ENCODE results near the gene RPN2. TPM values are rescaled to one million over a fixed set of nuclear protein-coding genes. Genes with fewer than 3 reads are reported as not detected.

The RPN2 gene
- total and polyA plus RNA-seq, 4 donors, result 88.9 to 286 (median 189) TPM

GRCh38 chr20:37262505-37262904 is 83.4 kb downstream of the RPN2 start:
- 74 to 82% methylated on average over 8 of the region's 8 CpGs for WGBS, 2 donors
- DNase-seq (no peak), ATAC-seq (ENCODE audit: insufficient read depth, low FRiP score) (no peak)
- Histone ChIP-seq H3K27me3 (ENCODE audit: control insufficient read depth in 3 of 3, insufficient read depth in 3 of 3, low read length in 2 of 3) (no peaks in the 10 kb centered on the region), H3K27ac (ENCODE audit: low read depth in 1 of 2, low read length in 1 of 2) (no peak overlapping the region), H3K4me3 (no peak overlapping the region), H3K9me3 (ENCODE audit: control insufficient read depth in 4 of 4, insufficient read depth in 3 of 4, low read length in 3 of 4) (no peaks in the 10 kb centered on the region), H3K36me3 (ENCODE audit: control insufficient read depth in 4 of 4, insufficient read depth in 4 of 4, low read length in 4 of 4) (no peaks in the 10 kb centered on the region), H3K4me1 (ENCODE audit: control insufficient read depth in 5 of 5, insufficient read depth in 5 of 5, low read length in 5 of 5) (no peaks in the 10 kb centered on the region), H3K9ac (ENCODE audit: insufficient read depth in 1 of 2, low read length in 2 of 2) (no peak overlapping the region)
- no peak for TF ChIP-seq CTCF (IDR thresholded peaks at IDR 0.05; ENCODE audit: control extremely low read depth, extremely low read depth)

- H3K9me3 ChIP-seq (ENCODE audit: control insufficient read depth in 4 of 4, insufficient read depth in 3 of 4, low read length in 3 of 4), result no peaks in the 10 kb centered on the region
- no peak overlapping the region for H3K4me3 ChIP-seq
- DNase-seq (no peak), ATAC-seq (ENCODE audit: insufficient read depth, low FRiP score) (no peak)
- no peak overlapping the region for H3K27ac ChIP-seq (ENCODE audit: low read depth in 1 of 2, low read length in 1 of 2)
- no peaks in the 10 kb centered on the region for H3K36me3 ChIP-seq (ENCODE audit: control insufficient read depth in 4 of 4, insufficient read depth in 4 of 4, low read length in 4 of 4)
- H3K27me3 ChIP-seq (ENCODE audit: control insufficient read depth in 3 of 3, insufficient read depth in 3 of 3, low read length in 2 of 3), result no peaks in the 10 kb centered on the region
- H3K9ac ChIP-seq (ENCODE audit: insufficient read depth in 1 of 2, low read length in 2 of 2), result no peak overlapping the region
- TF ChIP-seq CTCF (IDR thresholded peaks at IDR 0.05; ENCODE audit: control extremely low read depth, extremely low read depth), result no peak
- H3K4me1 ChIP-seq (ENCODE audit: control insufficient read depth in 5 of 5, insufficient read depth in 5 of 5, low read length in 5 of 5), result no peaks in the 10 kb centered on the region
- 82 to 90% methylated on average over 6 of the region's 6 CpGs for WGBS, 2 donors
These were observed 84.6 kb downstream of the RPN2 start for GRCh38 chr20:37263686-37264085.

- no peaks in the 10 kb centered on the region for H3K4me1 ChIP-seq (ENCODE audit: control insufficient read depth in 5 of 5, insufficient read depth in 5 of 5, low read length in 5 of 5)
- ATAC-seq (ENCODE audit: insufficient read depth, low FRiP score), result no peak
- WGBS, 2 donors, result 67 to 85% methylated on average over 4 of the region's 4 CpGs
- no peaks in the 10 kb centered on the region for H3K27me3 ChIP-seq (ENCODE audit: control insufficient read depth in 3 of 3, insufficient read depth in 3 of 3, low read length in 2 of 3)
- no peak overlapping the region for H3K9ac ChIP-seq (ENCODE audit: insufficient read depth in 1 of 2, low read length in 2 of 2)
- H3K4me3 ChIP-seq, result no peak overlapping the region
- no peak for DNase-seq
- no peak for TF ChIP-seq CTCF (IDR thresholded peaks at IDR 0.05; ENCODE audit: control extremely low read depth, extremely low read depth)
- H3K9me3 ChIP-seq (ENCODE audit: control insufficient read depth in 4 of 4, insufficient read depth in 3 of 4, low read length in 3 of 4), result no peaks in the 10 kb centered on the region
- no peaks in the 10 kb centered on the region for H3K36me3 ChIP-seq (ENCODE audit: control insufficient read depth in 4 of 4, insufficient read depth in 4 of 4, low read length in 4 of 4)
- no peak overlapping the region for H3K27ac ChIP-seq (ENCODE audit: low read depth in 1 of 2, low read length in 1 of 2)
These were observed 86.0 kb downstream of the RPN2 start for GRCh38 chr20:37265152-37265551.

GRCh38 chr20:37266940-37267666 is 88.0 kb downstream of the RPN2 start:
- Histone ChIP-seq H3K9me3 (ENCODE audit: control insufficient read depth in 4 of 4, insufficient read depth in 3 of 4, low read length in 3 of 4) (no peaks in the 10 kb centered on the region), H3K4me3 (no peak overlapping the region), H3K36me3 (ENCODE audit: control insufficient read depth in 4 of 4, insufficient read depth in 4 of 4, low read length in 4 of 4) (no peaks in the 10 kb centered on the region), H3K27me3 (ENCODE audit: control insufficient read depth in 3 of 3, insufficient read depth in 3 of 3, low read length in 2 of 3) (no peaks in the 10 kb centered on the region), H3K9ac (ENCODE audit: insufficient read depth in 1 of 2, low read length in 2 of 2) (no peak overlapping the region), H3K27ac (ENCODE audit: low read depth in 1 of 2, low read length in 1 of 2) (no peak overlapping the region), H3K4me1 (ENCODE audit: control insufficient read depth in 5 of 5, insufficient read depth in 5 of 5, low read length in 5 of 5) (no peaks in the 10 kb centered on the region)
- 79 to 86% methylated on average over 9 of the region's 9 CpGs for WGBS, 2 donors
- ATAC-seq (ENCODE audit: insufficient read depth, low FRiP score) (no peak), DNase-seq (no peak)
- TF ChIP-seq CTCF (IDR thresholded peaks at IDR 0.05; ENCODE audit: control extremely low read depth, extremely low read depth), result no peak
